HCT116 (cell line): Measurements from ENCODE around the gene MED12. TPM values are rescaled to one million over a fixed set of nuclear protein-coding genes. Genes with fewer than 3 reads are reported as not detected.
"Not testable (repeated sequence)": the region's sequence is repeated elsewhere in the genome, so short reads cannot be mapped to it uniquely, and the experiment has no call there.

Experiments
- ATAC-seq: fragments of 200-7000 bp; cut with Tn5 transposase; 2 replicates; pipeline ENCODE4 v1.9.1; 2020; ENCODE audit warnings: mild to moderate bottlenecking, moderate library complexity
- BruUV-seq: library from RNA; stranded (reverse); fragments of 400-500 nt; replicated peaks from 2 replicates; lab custom pipeline; 2021; lab: Mats Ljungman, UMichigan
- CTCF ChIA-PET: fragments of 300-600 bp; sonication (Branson Sonifier 250); formaldehyde crosslinking; loops from one replicate; lab custom pipeline; 2021; ENCODE audit warnings: antibody characterized with exemption; lab: Charles Lee
- POLR2A ChIA-PET: fragments of 300-600, 350-600 bp; sonication (Branson Sonifier 250); formaldehyde crosslinking; loops from one replicate; lab custom pipeline; 2021; ENCODE audit warnings: antibody characterized with exemption; lab: Charles Lee
- RAD21 ChIA-PET, 2 experiments: fragments of 300-600 bp; sonication (Branson Sonifier 250); formaldehyde crosslinking; loops; one replicate each; lab custom pipeline; 2023; ENCODE audit warnings: low total read pairs in 2 of 2; ENCODE audit not compliant: uncharacterized antibody in 2 of 2, unreplicated experiment in 2 of 2, low non-redundant PET in 1 of 2; lab: Charles Lee
- DNase-seq: peaks from one replicate; pipeline ENCODE4 v3.0.0-alpha.2; 2010; ENCODE audit warnings: low read depth, low spot score
- H2AFZ ChIP-seq: fragments of 200-600 bp; shearing (Covaris generic), sonication (generic); 2 replicates; pipeline ENCODE4 v1.6.1; 2017; ENCODE audit warnings: low read depth, mixed run types, mixed read lengths, antibody characterized with exemption, low read length; ENCODE audit not compliant: poor library complexity, severe bottlenecking
- H3K27ac ChIP-seq: 2 replicates; pipeline ENCODE4 v1.5.1; 2012; ENCODE audit warnings: low read depth, low read length
- H3K27me3 ChIP-seq: fragments of 200-600 bp; sonication (generic); 2 replicates; pipeline ENCODE4 v1.6.1; 2016; ENCODE audit warnings: mixed run types, low read length, mixed read lengths; ENCODE audit not compliant: insufficient read depth
- H3K36me3 ChIP-seq, 2 experiments: fragments of 200-500 bp in 1 of 2; fragments of 200-600 bp in 1 of 2; sonication (Bioruptor generic) in 1 of 2; sonication (generic) in 1 of 2; 2 replicates each; pipeline versions ENCODE4 v1.5.1 to v1.6.1; 2014 to 2016; ENCODE audit warnings: low read length in 2 of 2, inconsistent platforms in 1 of 2, mixed read lengths in 1 of 2, mixed run types in 1 of 2; ENCODE audit not compliant: insufficient read depth in 2 of 2, control insufficient read depth in 1 of 2
- H3K4me1 ChIP-seq, 2 experiments: fragments of 200-600 bp in 1 of 2; sonication (generic) in 1 of 2; 2 replicates each; pipeline versions ENCODE4 v1.5.1 to v1.6.1; 2012 to 2017; ENCODE audit warnings: low read length in 2 of 2, inconsistent platforms in 1 of 2, mild to moderate bottlenecking in 1 of 2, mixed read lengths in 1 of 2, mixed run types in 1 of 2, moderate library complexity in 1 of 2; ENCODE audit not compliant: insufficient read depth in 2 of 2, control insufficient read depth in 1 of 2
- H3K4me2 ChIP-seq: fragments of 200-600 bp; sonication (generic); 2 replicates; pipeline ENCODE4 v1.6.1; 2017; ENCODE audit warnings: mixed run types, low read length, mixed read lengths
- H3K4me3 ChIP-seq, 2 experiments: fragments of 200-600 bp in 1 of 2; sonication (generic) in 1 of 2; replicated peaks in 1 of 2; 2 replicates each; pipeline ENCODE4 v1.5.1; 2011 to 2016; ENCODE audit warnings: low read length in 2 of 2, control low read depth in 1 of 2, low read depth in 1 of 2, mild to moderate bottlenecking in 1 of 2, mixed read lengths in 1 of 2, mixed run types in 1 of 2
- H3K79me2 ChIP-seq: fragments of 200-600 bp; sonication (generic); 2 replicates; pipeline ENCODE4 v1.6.1; 2017; ENCODE audit warnings: mild to moderate bottlenecking, mixed run types, low read length, moderate library complexity, mixed read lengths; ENCODE audit not compliant: insufficient read depth
- H3K9ac ChIP-seq: fragments of 200-600 bp; sonication (generic); 2 replicates; pipeline ENCODE4 v1.6.1; 2016; ENCODE audit warnings: low read length, mixed read lengths
- H3K9me2 ChIP-seq: fragments of 200-600 bp; sonication (generic), shearing (Covaris generic); 2 replicates; pipeline ENCODE4 v1.6.1; 2017; ENCODE audit warnings: mixed run types, mild to moderate bottlenecking, moderate library complexity; ENCODE audit not compliant: insufficient read depth
- H3K9me3 ChIP-seq, 2 experiments: fragments of 200-500 bp in 1 of 2; fragments of 200-600 bp in 1 of 2; sonication (Bioruptor generic) in 1 of 2; sonication (generic) in 1 of 2; 2 replicates each; pipeline ENCODE4 v1.6.1; 2014 to 2017; ENCODE audit warnings: low read length in 2 of 2, mixed read lengths in 2 of 2, inconsistent platforms in 1 of 2, low read depth in 1 of 2, mild to moderate bottlenecking in 1 of 2, mixed run types in 1 of 2, moderate library complexity in 1 of 2; ENCODE audit not compliant: control insufficient read depth in 1 of 2, insufficient read depth in 1 of 2
- H4K20me1 ChIP-seq: fragments of 200-600 bp; sonication (generic), shearing (Covaris generic); 2 replicates; pipeline ENCODE4 v1.6.1; 2017; ENCODE audit warnings: mixed run types, mild to moderate bottlenecking, moderate library complexity; ENCODE audit not compliant: insufficient read depth
- EGR1 ChIP-seq: IDR thresholded peaks from 2 replicates; pipeline ENCODE4 v1.6.1; 2012; ENCODE audit warnings: low read depth
- ELF1 ChIP-seq: IDR thresholded peaks from 2 replicates; pipeline ENCODE4 v1.6.1; 2012; ENCODE audit warnings: low read depth, borderline replicate concordance
- RAD21 ChIP-seq: IDR thresholded peaks from 2 replicates; pipeline ENCODE4 v1.6.1; 2012; ENCODE audit warnings: low read depth, mild to moderate bottlenecking
- ZFX ChIP-seq: fragments of 450-650 bp; IDR thresholded peaks from 2 replicates; pipeline ENCODE4 v1.6.1; 2017
- intact Hi-C: fragments of 100-400 bp; cut with micrococcal nuclease; formaldehyde crosslinking; loops from 2 replicates; pipeline ENCODE4 v1.10.0; 2022
- total RNA-seq: library from RNA; stranded (reverse); gene quantifications from one replicate; pipeline ENCODE4 v1.2.1, GENCODE V29; 2021; ENCODE audit not compliant: unreplicated experiment
- TF ChIP-seq, protein P1 (sequence below), 3 experiments: fragments of 200-600 bp in 1 of 3; sonication (generic) in 1 of 3; IDR thresholded peaks in 2 of 3; conservative IDR thresholded peaks in 1 of 3; 2 replicates each; pipeline ENCODE4 v1.5.1; 2012 to 2017; ENCODE audit warnings: low read depth in 2 of 3, low read length in 2 of 3, antibody characterized with exemption in 1 of 3, borderline replicate concordance in 1 of 3, control low read depth in 1 of 3, mild to moderate bottlenecking in 1 of 3, mixed read lengths in 1 of 3, mixed run types in 1 of 3, moderate library complexity in 1 of 3; ENCODE audit not compliant: insufficient read depth in 1 of 3
- TF ChIP-seq, protein P2 (sequence below): IDR thresholded peaks from 2 replicates; pipeline ENCODE4 v1.6.1; 2012

The MED12 gene
- total RNA-seq, 1 experiment from 2014 or later: 32.8 TPM

- no peak overlapping the region for H2AFZ ChIP-seq
- POLR2A ChIA-PET: no interaction called here
- ATAC-seq (peak; percentile 49), DNase-seq (peak; percentile 39)
- H3K4me3 ChIP-seq: no peak overlapping the region
- peaks cover 3 to 18% of the 10 kb centered on the region in 2 experiments; a peak in 3 of 4 replicates for H3K4me1 ChIP-seq
- no peak overlapping the region for H3K4me2 ChIP-seq
- no peak overlapping the region for H3K9ac ChIP-seq
- no peaks in the 10 kb centered on the region for H3K79me2 ChIP-seq
- BruUV-seq: no TSS peak
- no peak overlapping the region for H3K27ac ChIP-seq
- no peaks in the 10 kb centered on the region for H4K20me1 ChIP-seq
- TF ChIP-seq, protein P1, sequence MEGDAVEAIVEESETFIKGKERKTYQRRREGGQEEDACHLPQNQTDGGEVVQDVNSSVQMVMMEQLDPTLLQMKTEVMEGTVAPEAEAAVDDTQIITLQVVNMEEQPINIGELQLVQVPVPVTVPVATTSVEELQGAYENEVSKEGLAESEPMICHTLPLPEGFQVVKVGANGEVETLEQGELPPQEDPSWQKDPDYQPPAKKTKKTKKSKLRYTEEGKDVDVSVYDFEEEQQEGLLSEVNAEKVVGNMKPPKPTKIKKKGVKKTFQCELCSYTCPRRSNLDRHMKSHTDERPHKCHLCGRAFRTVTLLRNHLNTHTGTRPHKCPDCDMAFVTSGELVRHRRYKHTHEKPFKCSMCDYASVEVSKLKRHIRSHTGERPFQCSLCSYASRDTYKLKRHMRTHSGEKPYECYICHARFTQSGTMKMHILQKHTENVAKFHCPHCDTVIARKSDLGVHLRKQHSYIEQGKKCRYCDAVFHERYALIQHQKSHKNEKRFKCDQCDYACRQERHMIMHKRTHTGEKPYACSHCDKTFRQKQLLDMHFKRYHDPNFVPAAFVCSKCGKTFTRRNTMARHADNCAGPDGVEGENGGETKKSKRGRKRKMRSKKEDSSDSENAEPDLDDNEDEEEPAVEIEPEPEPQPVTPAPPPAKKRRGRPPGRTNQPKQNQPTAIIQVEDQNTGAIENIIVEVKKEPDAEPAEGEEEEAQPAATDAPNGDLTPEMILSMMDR (IDR thresholded peaks at IDR 0.05 in 2 of 3, conservative IDR thresholded peaks at IDR 0.05 in 1 of 3; ENCODE audit: borderline replicate concordance in 1 of 3, insufficient read depth in 1 of 3, low read depth in 2 of 3, low read length in 2 of 3): peak; percentile 54 to 64 (median 60); a peak in 5 of 6 replicates
- TF ChIP-seq ZFX (no peak), ELF1 (no peak), RAD21 (peak; percentile 83), EGR1 (no peak)
- TF ChIP-seq, protein P2, sequence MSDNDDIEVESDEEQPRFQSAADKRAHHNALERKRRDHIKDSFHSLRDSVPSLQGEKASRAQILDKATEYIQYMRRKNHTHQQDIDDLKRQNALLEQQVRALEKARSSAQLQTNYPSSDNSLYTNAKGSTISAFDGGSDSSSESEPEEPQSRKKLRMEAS: no peak
- H3K9me2 ChIP-seq: no peaks in the 10 kb centered on the region
- RAD21 ChIA-PET: no interaction called here
- CTCF ChIA-PET: no interaction called here
- no peaks in the 10 kb centered on the region for H3K36me3 ChIP-seq
- H3K9me3 ChIP-seq: no peaks in the 10 kb centered on the region
- no peaks in the 10 kb centered on the region for H3K27me3 ChIP-seq
- intact Hi-C loops: loop anchor here (1.0 to 5.0 kb wide), 4 partner anchors 82 to 412 kb away; partner anchors contain the start of gene FOXO4
Observed at GRCh38 chrX:71178908-71179307, 60.5 kb downstream of the MED12 start.

- intact Hi-C loops, H3K9me3 ChIP-seq, H3K27ac ChIP-seq, DNase-seq, H3K36me3 ChIP-seq, ATAC-seq, H3K79me2 ChIP-seq, H4K20me1 ChIP-seq, POLR2A ChIA-PET, H3K9me2 ChIP-seq, H2AFZ ChIP-seq, H3K9ac ChIP-seq, BruUV-seq, H3K27me3 ChIP-seq: not testable (repeated sequence)
- Histone ChIP-seq H3K4me1 (peaks cover 3 to 18% of the 10 kb centered on the region in 2 experiments; a peak in 3 of 4 replicates), H3K4me3 (peak overlapping the region; percentile 40 to 60; a peak in 3 of 4 replicates), H3K4me2 (peak overlapping the region; percentile 87)
- RAD21 ChIA-PET: interaction anchor here in 1 of 2 experiments (1.4 kb wide), 1 partner anchor 411 kb away, joined by 4 read pairs; no protein-coding TSS in a partner anchor
- CTCF ChIA-PET: interaction anchor here (1.7 kb wide), 1 partner anchor 210 kb away, joined by 7 read pairs; no protein-coding TSS in a partner anchor
Observed at GRCh38 chrX:71180579-71181265, 62.3 kb downstream of the MED12 start.
